Gastroesophageal sphincter (tissue), 4 donors: Measurements from ENCODE around the gene SLC2A11. TPM values are rescaled to one million over a fixed set of nuclear protein-coding genes. Genes with fewer than 3 reads are reported as not detected.

Experiments used
- ATAC-seq: fragments of 150-250 bp; one replicate; pipeline ENCODE4 v1.9.1; 2016; ENCODE audit warnings: mild to moderate bottlenecking, moderate library complexity
- H3K27ac ChIP-seq, 4 donors: fragments of 200-600 bp; sonication (generic) in 3 of 4; 1 replicate in 3 of 4; 2 replicates in 1 of 4; pipeline ENCODE4 v1.5.1; 2016 to 2019
- H3K27me3 ChIP-seq: fragments of 200-600 bp; sonication (generic); one replicate; pipeline ENCODE4 v1.5.1; 2019
- H3K36me3 ChIP-seq, 2 donors: fragments of 200-600 bp; sonication (generic); one replicate each; pipeline ENCODE4 v1.5.1; 2019; ENCODE audit warnings: control low read depth in 1 of 2
- H3K4me1 ChIP-seq, 3 donors: fragments of 200-600 bp; sonication (generic); 1 replicate in 2 of 3; 2 replicates in 1 of 3; pipeline ENCODE4 v1.5.1; 2016 to 2019; ENCODE audit warnings: control low read depth in 2 of 3
- H3K4me3 ChIP-seq, 2 donors: fragments of 200-600 bp; sonication (generic); one replicate each; pipeline ENCODE4 v1.5.1; 2019; ENCODE audit warnings: mild to moderate bottlenecking in 1 of 2, moderate library complexity in 1 of 2
- H3K9me3 ChIP-seq, 3 donors: fragments of 200-600 bp; sonication (generic); one replicate each; pipeline ENCODE4 v1.5.1; 2017 to 2019; ENCODE audit warnings: control low read depth in 2 of 3
- EP300 ChIP-seq: sonication (generic); formaldehyde crosslinking; IDR thresholded peaks from one replicate; pipeline ENCODE4 v1.6.1; 2017; ENCODE audit warnings: antibody characterized with exemption, mild to moderate bottlenecking
- POLR2A ChIP-seq, 2 donors: fragments of 450-650 bp; IDR thresholded peaks; one replicate each; pipeline ENCODE4 v1.6.1; 2017; ENCODE audit warnings: antibody characterized with exemption in 2 of 2, mild to moderate bottlenecking in 2 of 2, moderate library complexity in 1 of 2
- POLR2AphosphoS5 ChIP-seq: sonication (generic); formaldehyde crosslinking; IDR thresholded peaks from one replicate; pipeline ENCODE4 v1.6.1; 2017; ENCODE audit warnings: antibody characterized with exemption
- WGBS, 2 donors: methylation state at CpG; one replicate each; pipeline ENCODE4 v1.1.5; 2018; ENCODE audit warnings: low coverage in 1 of 2; 5-methylcytosine and 5-hydroxymethylcytosine counted together
- total RNA-seq, 4 donors: library from RNA; depleted of rRNA; stranded (reverse); fragments of >200 nt; gene quantifications; one replicate each; pipeline ENCODE4 v1.1.0, GENCODE V29; 2016
- TF ChIP-seq, protein P1 (sequence below), 4 experiments: fragments of 200-600 bp in 2 of 4; fragments of 450-650 bp in 2 of 4; sonication (generic) in 1 of 4; IDR thresholded peaks; one replicate each; pipeline ENCODE4 v1.5.1; 2017 to 2019; ENCODE audit warnings: antibody characterized with exemption in 4 of 4, mild to moderate bottlenecking in 2 of 4, moderate library complexity in 2 of 4

The SLC2A11 gene
- total RNA-seq, 4 donors from 2014 or later = 7.3 to 39.8 (median 18.8) TPM

DNA sequence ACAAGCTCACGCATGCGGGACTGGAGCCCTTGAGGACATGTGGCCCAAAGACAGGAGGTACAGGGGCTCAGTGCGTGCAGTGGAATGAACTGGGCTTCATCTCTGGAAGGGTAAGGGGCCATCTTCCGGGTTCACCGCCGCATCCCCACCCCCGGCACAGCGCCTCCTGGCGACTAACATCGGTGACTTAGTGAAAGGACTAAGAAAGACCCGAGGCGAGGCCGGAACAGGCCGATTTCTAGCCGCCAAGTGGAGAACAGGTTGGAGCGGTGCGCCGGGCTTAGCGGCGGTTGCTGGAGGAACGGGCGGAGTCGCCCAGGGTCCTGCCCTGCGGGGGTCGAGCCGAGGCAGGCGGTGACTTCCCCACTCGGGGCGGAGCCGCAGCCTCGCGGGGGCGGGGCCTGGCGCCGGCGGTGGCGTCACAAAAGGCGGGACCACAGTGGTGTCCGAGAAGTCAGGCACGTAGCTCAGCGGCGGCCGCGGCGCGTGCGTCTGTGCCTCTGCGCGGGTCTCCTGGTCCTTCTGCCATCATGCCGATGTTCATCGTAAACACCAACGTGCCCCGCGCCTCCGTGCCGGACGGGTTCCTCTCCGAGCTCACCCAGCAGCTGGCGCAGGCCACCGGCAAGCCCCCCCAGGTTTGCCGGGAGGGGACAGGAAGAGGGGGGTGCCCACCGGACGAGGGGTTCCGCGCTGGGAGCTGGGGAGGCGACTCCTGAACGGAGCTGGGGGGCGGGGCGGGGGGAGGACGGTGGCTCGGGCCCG, 36.5 kb downstream of the SLC2A11 start, which contains the start of gene MIF:
TSS of gene MIF (plus strand) at position 439 of the 765 bp plus-strand sequence. CDS start at position 531, 92 bp downstream.
- TF ChIP-seq POLR2AphosphoS5 = peak; percentile 98
- peak; percentile 88 to 91 for TF ChIP-seq POLR2A (IDR thresholded peaks at IDR 0.05)
- TF ChIP-seq, protein P1, sequence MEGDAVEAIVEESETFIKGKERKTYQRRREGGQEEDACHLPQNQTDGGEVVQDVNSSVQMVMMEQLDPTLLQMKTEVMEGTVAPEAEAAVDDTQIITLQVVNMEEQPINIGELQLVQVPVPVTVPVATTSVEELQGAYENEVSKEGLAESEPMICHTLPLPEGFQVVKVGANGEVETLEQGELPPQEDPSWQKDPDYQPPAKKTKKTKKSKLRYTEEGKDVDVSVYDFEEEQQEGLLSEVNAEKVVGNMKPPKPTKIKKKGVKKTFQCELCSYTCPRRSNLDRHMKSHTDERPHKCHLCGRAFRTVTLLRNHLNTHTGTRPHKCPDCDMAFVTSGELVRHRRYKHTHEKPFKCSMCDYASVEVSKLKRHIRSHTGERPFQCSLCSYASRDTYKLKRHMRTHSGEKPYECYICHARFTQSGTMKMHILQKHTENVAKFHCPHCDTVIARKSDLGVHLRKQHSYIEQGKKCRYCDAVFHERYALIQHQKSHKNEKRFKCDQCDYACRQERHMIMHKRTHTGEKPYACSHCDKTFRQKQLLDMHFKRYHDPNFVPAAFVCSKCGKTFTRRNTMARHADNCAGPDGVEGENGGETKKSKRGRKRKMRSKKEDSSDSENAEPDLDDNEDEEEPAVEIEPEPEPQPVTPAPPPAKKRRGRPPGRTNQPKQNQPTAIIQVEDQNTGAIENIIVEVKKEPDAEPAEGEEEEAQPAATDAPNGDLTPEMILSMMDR (IDR thresholded peaks at IDR 0.05) = peak in 3 of 4 experiments; percentile 80 to 88 (median 81)
- TF ChIP-seq EP300 = no peak
- WGBS, 2 donors = no CpG with 5 or more reads among the region's 72 CpGs
- peak within 1 kb of the TSS; percentile 70 to 99 (median 98) for H3K27ac ChIP-seq
- ATAC-seq = peak; percentile 92
- no peaks in the 10 kb centered on the region for H3K9me3 ChIP-seq
- peak within 1 kb of the TSS; percentile 48 to 82 for H3K4me3 ChIP-seq
- H3K27me3 ChIP-seq = no peaks in the 10 kb centered on the region
- peaks cover 0 to 43% (median 14%) of the 10 kb centered on the region in 3 donors for H3K4me1 ChIP-seq
- H3K36me3 ChIP-seq = peaks cover 0 to 24% of the 10 kb centered on the region in 2 donors

DNA sequence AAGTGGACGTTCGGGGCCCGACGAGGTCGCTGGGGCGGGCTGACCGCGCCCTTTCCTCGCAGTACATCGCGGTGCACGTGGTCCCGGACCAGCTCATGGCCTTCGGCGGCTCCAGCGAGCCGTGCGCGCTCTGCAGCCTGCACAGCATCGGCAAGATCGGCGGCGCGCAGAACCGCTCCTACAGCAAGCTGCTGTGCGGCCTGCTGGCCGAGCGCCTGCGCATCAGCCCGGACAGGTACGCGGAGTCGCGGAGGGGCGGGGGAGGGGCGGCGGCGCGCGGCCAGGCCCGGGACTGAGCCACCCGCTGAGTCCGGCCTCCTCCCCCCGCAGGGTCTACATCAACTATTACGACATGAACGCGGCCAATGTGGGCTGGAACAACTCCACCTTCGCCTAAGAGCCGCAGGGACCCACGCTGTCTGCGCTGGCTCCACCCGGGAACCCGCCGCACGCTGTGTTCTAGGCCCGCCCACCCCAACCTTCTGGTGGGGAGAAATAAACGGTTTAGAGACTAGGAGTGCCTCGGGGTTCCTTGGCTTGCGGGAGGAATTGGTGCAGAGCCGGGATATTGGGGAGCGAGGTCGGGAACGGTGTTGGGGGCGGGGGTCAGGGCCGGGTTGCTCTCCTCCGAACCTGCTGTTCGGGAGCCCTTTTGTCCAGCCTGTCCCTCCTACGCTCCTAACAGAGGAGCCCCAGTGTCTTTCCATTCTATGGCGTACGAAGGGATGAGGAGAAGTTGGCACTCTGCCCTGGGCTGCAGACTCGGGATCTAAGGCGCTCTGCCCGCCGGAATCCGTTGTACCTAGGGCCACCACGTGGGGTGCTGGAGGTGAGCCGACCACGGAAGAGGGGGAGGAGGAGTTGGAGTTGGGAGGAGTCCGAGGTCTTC, 37.3 kb downstream of the SLC2A11 start:
- ATAC-seq = peak; percentile 60
- H3K27ac ChIP-seq = peak overlapping the region; percentile 70 to 99 (median 98)

DNA sequence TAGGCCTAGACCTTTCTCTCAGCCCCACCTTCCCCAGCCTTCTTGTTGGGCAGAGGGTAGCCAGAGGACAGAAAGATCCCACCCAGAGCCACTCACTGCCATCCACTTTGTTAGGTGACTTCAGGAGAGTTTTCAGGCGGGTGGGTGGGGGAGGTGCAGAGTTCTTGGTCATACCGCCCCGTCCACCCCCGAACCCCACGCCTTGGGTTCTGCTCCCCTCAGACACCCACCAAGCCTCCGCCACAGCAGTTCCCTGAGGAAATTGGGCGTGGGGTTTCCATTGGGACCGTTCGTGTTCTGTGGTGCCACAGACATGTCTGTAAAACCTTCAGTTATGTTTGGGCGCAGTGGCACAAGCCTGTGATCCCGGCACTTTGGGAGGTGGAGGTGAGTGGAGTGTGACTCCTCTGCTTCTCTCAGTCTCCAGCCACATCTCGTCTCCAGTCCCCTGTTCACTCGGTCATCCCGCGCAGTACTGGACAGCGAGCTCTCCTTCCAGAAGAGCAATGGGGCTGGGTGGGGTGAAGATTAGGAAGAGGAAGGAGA, 38.0 kb downstream of the SLC2A11 start:
- Histone ChIP-seq H3K36me3 (peaks cover 0 to 24% of the 10 kb centered on the region in 2 donors), H3K27ac (peak overlapping the region in 3 of 4 donors; percentile 98 to 99 (median 98)), H3K4me3 (peak overlapping the region in 1 of 2 donors; percentile 82), H3K27me3 (no peaks in the 10 kb centered on the region), H3K9me3 (no peaks in the 10 kb centered on the region), H3K4me1 (peaks cover 0 to 34% (median 10%) of the 10 kb centered on the region in 3 donors)
- 65% methylated on average over 6 of the region's 16 CpGs; no CpG with 5 or more reads in 1 of the 2 donors for WGBS, 2 donors
- no peak for ATAC-seq
- TF ChIP-seq POLR2A (IDR thresholded peaks at IDR 0.05) = no peak
- TF ChIP-seq, protein P1 (IDR thresholded peaks at IDR 0.05) = no peak
- no peak for TF ChIP-seq POLR2AphosphoS5
- TF ChIP-seq EP300 = no peak

More for the DNA sequence above, 37.3 kb downstream of the SLC2A11 start:
- H3K36me3 ChIP-seq = peaks cover 0 to 24% of the 10 kb centered on the region in 2 donors
- 3% methylated on average over 15 of the region's 79 CpGs; no CpG with 5 or more reads in 1 of the 2 donors for WGBS, 2 donors
- H3K4me1 ChIP-seq = peaks cover 0 to 34% (median 10%) of the 10 kb centered on the region in 3 donors
- H3K27me3 ChIP-seq = no peaks in the 10 kb centered on the region
- H3K9me3 ChIP-seq = no peaks in the 10 kb centered on the region
- H3K4me3 ChIP-seq = peak overlapping the region; percentile 48 to 82
- TF ChIP-seq, protein P1 (IDR thresholded peaks at IDR 0.05) = peak in 2 of 4 experiments; percentile 30 to 43
- TF ChIP-seq POLR2A (IDR thresholded peaks at IDR 0.05) (no peak), POLR2AphosphoS5 (peak; percentile 50)

DNA sequence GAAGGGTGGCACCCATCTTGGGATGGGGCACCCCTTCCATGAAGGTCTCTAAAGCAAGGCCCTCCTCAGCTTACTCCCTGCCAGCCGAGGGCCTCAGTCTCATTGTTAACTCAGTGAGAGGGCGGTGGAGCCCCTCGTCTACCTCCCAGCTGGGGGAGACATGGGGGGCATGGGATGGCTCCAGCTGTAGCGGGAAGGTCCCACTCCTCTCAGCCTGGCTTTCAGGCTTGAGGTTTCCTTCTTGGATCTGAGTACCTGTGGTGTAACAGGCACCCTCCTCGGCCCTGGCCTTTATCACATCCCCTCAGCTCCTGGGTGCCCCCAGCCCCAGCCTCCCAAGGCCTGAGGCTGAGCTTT, 38.5 kb downstream of the SLC2A11 start:
- 100% methylated on average over 2 of the region's 5 CpGs; no CpG with 5 or more reads in 1 of the 2 donors for WGBS, 2 donors
- H3K4me1 ChIP-seq = peaks cover 0 to 34% (median 10%) of the 10 kb centered on the region in 3 donors
- peaks cover 0 to 24% of the 10 kb centered on the region in 2 donors for H3K36me3 ChIP-seq
- H3K27ac ChIP-seq = peak overlapping the region in 3 of 4 donors; percentile 98 to 99 (median 98)
- no peaks in the 10 kb centered on the region for H3K27me3 ChIP-seq
- peak overlapping the region in 1 of 2 donors; percentile 82 for H3K4me3 ChIP-seq
- TF ChIP-seq POLR2A (IDR thresholded peaks at IDR 0.05) (no peak), POLR2AphosphoS5 (no peak), EP300 (no peak)
- TF ChIP-seq, protein P1 (IDR thresholded peaks at IDR 0.05) = no peak
- no peak for ATAC-seq
- no peaks in the 10 kb centered on the region for H3K9me3 ChIP-seq
